ENCODE results near the gene CFAP45.

The CFAP45 gene

GRCh38 chr1:159932296-159933285, 32.6 kb upstream of the CFAP45 start:
- H3K4me2 ChIP-seq (ENCODE audit: low read length): no peak overlapping the region
- H2AFZ ChIP-seq (ENCODE audit: low read length): no peak overlapping the region
- H3K4me1 ChIP-seq (ENCODE audit: insufficient read depth, low read length, severe bottlenecking): no peaks in the 10 kb centered on the region
- H3K36me3 ChIP-seq (ENCODE audit: insufficient read depth, low read length): no peaks in the 10 kb centered on the region
- no peaks in the 10 kb centered on the region for H3K79me2 ChIP-seq (ENCODE audit: insufficient read depth, low read length)
- TF ChIP-seq EZH2 (IDR thresholded peaks at IDR 0.05; ENCODE audit: borderline replicate concordance, low read length): no peak
- no peak overlapping the region for H3K27ac ChIP-seq (ENCODE audit: low read depth, low read length, poor library complexity, severe bottlenecking)
- H3K9me3 ChIP-seq (ENCODE audit: low read length): no peaks in the 10 kb centered on the region
- no peaks in the 10 kb centered on the region for H4K20me1 ChIP-seq (ENCODE audit: insufficient read depth, low read length)
- no peaks in the 10 kb centered on the region for H3F3A ChIP-seq (ENCODE audit: insufficient read depth, low read length)
- no peak overlapping the region for H3K4me3 ChIP-seq (ENCODE audit: low read depth, low read length, poor library complexity, severe bottlenecking)
- H3K9ac ChIP-seq (ENCODE audit: low read length): no peak overlapping the region
- no peaks in the 10 kb centered on the region for H3K9me2 ChIP-seq (ENCODE audit: low read depth, low read length)
- peaks cover 9% of the 10 kb centered on the region; the same call in 1 of the 2 replicates for H3K27me3 ChIP-seq (ENCODE audit: insufficient read depth, low read length)

GRCh38 chr1:159931795-159932173, 31.8 kb upstream of the CFAP45 start:
- H3K9ac ChIP-seq (ENCODE audit: low read length): no peak overlapping the region
- H3K9me3 ChIP-seq (ENCODE audit: low read length): no peaks in the 10 kb centered on the region
- H3K4me3 ChIP-seq (ENCODE audit: low read depth, low read length, poor library complexity, severe bottlenecking): no peak overlapping the region
- no peak for TF ChIP-seq EZH2 (IDR thresholded peaks at IDR 0.05; ENCODE audit: borderline replicate concordance, low read length)
- TF ChIP-seq CTCF (IDR thresholded peaks at IDR 0.05; ENCODE audit: low read length): no peak
- H3K4me2 ChIP-seq (ENCODE audit: low read length): no peak overlapping the region
- H2AFZ ChIP-seq (ENCODE audit: low read length): no peak overlapping the region
- no peaks in the 10 kb centered on the region for H4K20me1 ChIP-seq (ENCODE audit: insufficient read depth, low read length)
- H3K4me1 ChIP-seq (ENCODE audit: insufficient read depth, low read length, severe bottlenecking): no peaks in the 10 kb centered on the region
- H3K27me3 ChIP-seq (ENCODE audit: insufficient read depth, low read length): peaks cover 9% of the 10 kb centered on the region; the same call in 1 of the 2 replicates
- no peaks in the 10 kb centered on the region for H3K79me2 ChIP-seq (ENCODE audit: insufficient read depth, low read length)
- no peak overlapping the region for H3K27ac ChIP-seq (ENCODE audit: low read depth, low read length, poor library complexity, severe bottlenecking)
- H3K36me3 ChIP-seq (ENCODE audit: insufficient read depth, low read length): no peaks in the 10 kb centered on the region
- no peaks in the 10 kb centered on the region for H3K9me2 ChIP-seq (ENCODE audit: low read depth, low read length)
- no peaks in the 10 kb centered on the region for H3F3A ChIP-seq (ENCODE audit: insufficient read depth, low read length)

GRCh38 chr1:159931101-159931794, 31.3 kb upstream of the CFAP45 start:
- H3K9me2 ChIP-seq (ENCODE audit: low read depth, low read length): no peaks in the 10 kb centered on the region

More at GRCh38 chr1:159931101-159931794, 31.3 kb upstream of the CFAP45 start:
- Histone ChIP-seq H3K79me2 (ENCODE audit: insufficient read depth, low read length) (no peaks in the 10 kb centered on the region), H2AFZ (ENCODE audit: low read length) (no peak overlapping the region), H3K27ac (ENCODE audit: low read depth, low read length, poor library complexity, severe bottlenecking) (no peak overlapping the region), H3K4me3 (ENCODE audit: low read depth, low read length, poor library complexity, severe bottlenecking) (no peak overlapping the region), H3K9ac (ENCODE audit: low read length) (no peak overlapping the region), H3K4me2 (ENCODE audit: low read length) (no peak overlapping the region), H3K9me3 (ENCODE audit: low read length) (no peaks in the 10 kb centered on the region), H3K27me3 (ENCODE audit: insufficient read depth, low read length) (peaks cover 9% of the 10 kb centered on the region; the same call in 1 of the 2 replicates), H3K36me3 (ENCODE audit: insufficient read depth, low read length) (no peaks in the 10 kb centered on the region), H4K20me1 (ENCODE audit: insufficient read depth, low read length) (no peaks in the 10 kb centered on the region), H3F3A (ENCODE audit: insufficient read depth, low read length) (no peaks in the 10 kb centered on the region), H3K4me1 (ENCODE audit: insufficient read depth, low read length, severe bottlenecking) (no peaks in the 10 kb centered on the region)
- TF ChIP-seq EZH2 (IDR thresholded peaks at IDR 0.05; ENCODE audit: borderline replicate concordance, low read length) (no peak), CTCF (IDR thresholded peaks at IDR 0.05; ENCODE audit: low read length) (no peak)
